ENCODE measurements around the gene DUSP12.

DNA sequence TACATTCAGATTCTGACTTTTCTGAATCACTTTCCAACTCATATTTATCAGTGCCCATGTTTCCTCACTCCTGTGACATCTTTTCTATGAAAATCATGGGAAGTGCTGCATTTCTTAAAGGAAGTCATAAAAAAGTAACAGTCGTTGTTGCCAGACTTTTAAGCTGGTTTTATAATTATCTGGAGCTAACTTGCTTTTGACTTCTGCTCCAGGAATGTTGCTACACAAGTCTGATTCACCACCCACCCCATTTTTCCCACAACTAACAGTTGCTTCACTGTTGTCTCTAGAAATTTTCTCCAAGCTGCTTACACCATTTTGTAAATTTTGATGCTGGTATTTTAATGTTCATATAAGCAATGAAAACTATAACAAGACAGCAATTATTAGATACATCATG is 16.1 kb upstream of the DUSP12 start:
- TF ChIP-seq, protein P1, sequence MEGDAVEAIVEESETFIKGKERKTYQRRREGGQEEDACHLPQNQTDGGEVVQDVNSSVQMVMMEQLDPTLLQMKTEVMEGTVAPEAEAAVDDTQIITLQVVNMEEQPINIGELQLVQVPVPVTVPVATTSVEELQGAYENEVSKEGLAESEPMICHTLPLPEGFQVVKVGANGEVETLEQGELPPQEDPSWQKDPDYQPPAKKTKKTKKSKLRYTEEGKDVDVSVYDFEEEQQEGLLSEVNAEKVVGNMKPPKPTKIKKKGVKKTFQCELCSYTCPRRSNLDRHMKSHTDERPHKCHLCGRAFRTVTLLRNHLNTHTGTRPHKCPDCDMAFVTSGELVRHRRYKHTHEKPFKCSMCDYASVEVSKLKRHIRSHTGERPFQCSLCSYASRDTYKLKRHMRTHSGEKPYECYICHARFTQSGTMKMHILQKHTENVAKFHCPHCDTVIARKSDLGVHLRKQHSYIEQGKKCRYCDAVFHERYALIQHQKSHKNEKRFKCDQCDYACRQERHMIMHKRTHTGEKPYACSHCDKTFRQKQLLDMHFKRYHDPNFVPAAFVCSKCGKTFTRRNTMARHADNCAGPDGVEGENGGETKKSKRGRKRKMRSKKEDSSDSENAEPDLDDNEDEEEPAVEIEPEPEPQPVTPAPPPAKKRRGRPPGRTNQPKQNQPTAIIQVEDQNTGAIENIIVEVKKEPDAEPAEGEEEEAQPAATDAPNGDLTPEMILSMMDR (IDR thresholded peaks at IDR 0.05) = no peak
- no peak for TF ChIP-seq EZH2 (IDR thresholded peaks at IDR 0.05; ENCODE audit: borderline replicate concordance, insufficient read depth, low read depth, low read length, poor library complexity, severe bottlenecking)

All from B cell (primary cell).